T47D (cell line): Measurements from ENCODE around the gene GORASP2.

Experiments
- DNase-seq, 2 experiments: peaks; one replicate each; pipeline versions ENCODE4 v3.0.0 to v3.0.0-alpha.2; 2011 to 2012; ENCODE audit warnings: low read depth in 1 of 2, low spot score in 1 of 2
- JUND ChIP-seq: IDR thresholded peaks from 2 replicates; pipeline ENCODE4 v1.6.1; 2012; ENCODE audit warnings: low read depth
- in situ Hi-C: cut with HindIII; loops from 2 replicates; pipeline ENCODE4 v1.10.0; 2016; ENCODE audit warnings: low sequenced_read_pairs, low pct_unique_long_range_greater_than_20kb

GORASP2 gene

DNA sequence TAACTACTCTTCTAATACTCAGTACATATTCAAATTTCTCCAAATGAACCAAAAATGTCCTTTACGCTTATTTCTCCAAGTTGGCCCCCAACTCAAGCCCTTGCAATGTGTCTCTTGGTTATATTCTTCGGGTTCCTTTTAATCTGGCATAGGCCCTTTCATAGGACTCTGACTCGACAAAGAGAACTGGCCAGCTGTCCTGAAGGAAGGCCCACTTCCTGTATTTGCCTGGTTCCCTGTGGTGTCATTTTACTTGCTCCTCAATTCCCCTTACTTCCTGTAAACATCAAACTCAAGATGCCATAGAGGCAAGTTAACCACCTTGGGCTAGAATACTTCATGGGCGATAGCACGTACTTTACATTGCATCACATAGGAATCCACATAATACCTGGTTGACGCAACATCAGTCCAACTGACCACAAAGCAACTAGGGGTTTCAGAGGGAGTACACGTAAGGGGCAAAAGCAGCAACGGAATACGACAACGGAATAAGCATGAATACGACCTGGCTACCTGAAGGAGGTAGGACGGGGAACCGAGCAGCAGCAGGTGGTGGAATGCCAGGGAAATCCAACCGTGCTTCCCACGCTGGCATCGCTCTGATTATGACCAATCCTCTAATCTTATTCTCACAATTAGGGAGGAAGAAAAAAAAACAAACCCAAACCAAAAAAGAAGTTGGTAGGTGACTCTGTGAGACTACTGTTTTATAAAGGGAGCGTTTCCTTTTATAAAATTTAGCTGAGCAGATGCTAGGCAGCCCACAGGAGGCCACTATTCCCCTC is 823 bp upstream of the GORASP2 start:
- TF ChIP-seq JUND: no peak
- in situ Hi-C loops: no loop called here
- peak; percentile 23 to 67 for DNase-seq

DNA sequence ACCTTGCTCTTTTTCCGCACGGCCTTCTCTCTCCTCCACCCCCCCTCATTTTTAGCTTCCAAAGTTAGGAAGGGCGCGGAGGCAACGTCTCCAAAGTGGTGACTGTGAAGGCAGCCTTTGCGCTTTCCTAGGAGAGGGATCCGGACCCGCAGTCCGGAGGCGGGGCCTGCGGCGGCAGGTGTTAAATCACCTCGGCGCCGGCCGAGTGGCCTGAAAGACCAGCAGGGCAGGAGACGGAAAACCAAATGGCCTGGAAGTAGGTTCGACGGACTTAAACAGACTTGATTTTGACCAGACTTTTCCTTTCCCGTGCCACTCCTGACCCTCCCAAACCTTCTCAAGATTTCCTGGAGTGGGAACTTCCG is 615 bp downstream of the GORASP2 start:
- no peak for TF ChIP-seq JUND
- in situ Hi-C loops: no loop called here
- DNase-seq: peak; percentile 47 to 69

DNA sequence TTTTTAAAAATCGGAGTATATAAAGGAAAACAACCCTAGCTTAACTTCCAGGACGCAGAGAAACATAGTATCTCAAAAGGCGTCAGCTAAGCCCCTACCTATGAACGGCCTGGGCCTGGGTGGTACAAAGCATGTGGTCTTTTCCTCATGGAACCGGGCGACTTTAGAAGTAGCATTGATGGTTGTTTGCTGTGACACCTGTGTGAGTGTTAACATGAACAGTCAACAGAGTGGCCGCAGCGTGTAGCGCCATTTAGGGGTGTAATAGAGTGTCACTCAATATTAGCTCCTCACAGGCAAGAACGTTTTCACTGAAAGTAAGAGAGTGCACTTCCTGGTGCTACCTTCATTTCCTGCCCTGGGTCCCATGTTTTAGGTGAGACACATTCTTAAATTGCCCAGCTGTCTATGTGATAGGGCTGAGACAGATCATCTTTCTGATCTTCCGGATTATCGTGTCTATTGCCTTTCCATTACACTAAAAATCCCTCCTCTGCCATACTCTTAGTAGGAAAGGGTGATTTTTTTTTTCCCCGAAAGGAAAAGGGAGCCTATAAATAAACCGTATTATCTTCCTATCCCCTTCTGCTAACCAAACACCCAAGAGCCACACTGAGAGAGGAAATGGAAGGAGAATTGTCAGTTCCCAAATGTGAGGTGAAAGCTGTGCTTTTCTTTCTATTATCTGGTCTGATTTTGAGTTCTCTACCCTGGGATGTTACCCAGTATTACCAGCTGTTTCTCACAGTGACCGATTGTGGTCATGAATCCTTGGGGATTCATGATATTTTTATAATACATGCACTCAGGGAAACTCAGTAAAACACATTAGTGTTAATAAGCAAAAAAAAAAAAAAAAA is 1.3 kb downstream of the GORASP2 start:
- in situ Hi-C loops: no loop called here
- TF ChIP-seq JUND: no peak
- DNase-seq: peak; percentile 7 to 57

- TF ChIP-seq JUND: no peak
- in situ Hi-C loops: no loop called here
- no peak for DNase-seq
These were observed 1.9 kb downstream of the GORASP2 start for GRCh38 chr2:170930991-170931266.

GRCh38 chr2:170932166-170932565 is 3.1 kb downstream of the GORASP2 start:
- in situ Hi-C loops: no loop called here
- DNase-seq: no peak
- TF ChIP-seq JUND: no peak

GRCh38 chr2:170932948-170933347 is 3.9 kb downstream of the GORASP2 start:
- no peak for DNase-seq
- in situ Hi-C loops: no loop called here
- TF ChIP-seq JUND: no peak

GRCh38 chr2:170937709-170938379 is 8.8 kb downstream of the GORASP2 start:
- in situ Hi-C loops: no loop called here
- no peak for TF ChIP-seq JUND
- DNase-seq: no peak

GRCh38 chr2:170940066-170940465 is 11.0 kb downstream of the GORASP2 start:
- in situ Hi-C loops: no loop called here

GRCh38 chr2:170942615-170943014 is 13.6 kb downstream of the GORASP2 start:
- in situ Hi-C loops: no loop called here
- no peak for DNase-seq
- TF ChIP-seq JUND: no peak

More at GRCh38 chr2:170940066-170940465, 11.0 kb downstream of the GORASP2 start:
- no peak for TF ChIP-seq JUND
- DNase-seq: no peak

DNA sequence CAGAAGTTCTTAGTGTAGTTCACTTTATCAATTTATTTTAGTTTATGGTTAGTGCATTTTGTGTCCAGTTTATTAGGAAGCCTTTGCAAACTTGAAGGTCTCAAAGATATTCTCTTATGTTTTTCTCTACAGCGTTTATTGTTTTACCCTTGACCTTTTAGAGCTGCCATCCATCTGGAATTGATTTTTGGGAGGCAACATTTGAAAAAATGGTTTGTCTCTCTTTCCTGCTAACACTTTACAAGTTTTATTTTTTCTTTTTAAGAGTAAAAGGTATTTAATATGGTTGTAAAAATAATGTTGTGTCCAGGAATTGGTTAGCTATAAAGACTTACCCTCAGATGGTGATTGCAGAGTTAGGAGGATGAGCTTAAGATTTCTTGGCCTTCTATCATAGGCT is 14.0 kb downstream of the GORASP2 start:
- in situ Hi-C loops: no loop called here
- no peak for TF ChIP-seq JUND
- DNase-seq: no peak

DNA sequence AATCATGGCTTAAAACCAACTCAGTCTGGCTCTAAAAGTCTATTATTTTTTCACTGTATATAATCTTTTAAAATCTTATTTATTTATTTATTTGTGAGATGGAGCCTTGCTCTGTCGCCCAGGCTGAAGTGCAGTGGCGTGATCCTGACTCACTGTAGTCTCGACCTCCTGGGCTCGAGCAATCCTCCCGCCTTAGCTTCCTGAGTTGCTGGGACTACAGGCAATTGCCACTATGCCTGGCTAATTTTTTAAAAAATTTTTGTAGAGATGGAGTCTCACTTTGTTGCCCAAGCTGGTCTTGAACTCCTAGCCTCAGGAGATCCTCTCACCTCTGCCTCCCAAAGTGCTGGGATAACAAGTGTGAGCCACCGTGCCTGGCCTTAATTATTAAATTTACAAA is 14.5 kb downstream of the GORASP2 start:
- DNase-seq: no peak
- in situ Hi-C loops: no loop called here
- no peak for TF ChIP-seq JUND

DNA sequence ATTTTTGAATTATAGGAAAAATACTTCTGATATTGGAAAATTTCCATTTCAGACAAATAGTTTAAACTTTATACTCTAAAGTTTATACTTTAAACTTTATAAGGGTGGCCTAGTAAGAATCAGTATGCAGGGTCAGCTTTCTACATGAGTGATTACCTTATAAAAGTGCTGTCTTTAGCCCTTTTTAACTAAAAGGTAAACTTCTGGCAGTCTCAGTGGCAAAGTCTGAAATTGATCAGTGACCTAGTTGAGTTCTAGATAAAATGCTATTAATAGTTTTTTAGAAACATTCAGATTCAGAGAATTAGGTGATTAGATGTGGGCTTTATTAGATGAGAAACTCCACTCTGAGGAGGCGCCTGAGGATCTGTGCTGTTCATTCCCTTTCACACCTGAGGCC is 15.5 kb downstream of the GORASP2 start:
- no peak for DNase-seq
- TF ChIP-seq JUND: no peak
- in situ Hi-C loops: no loop called here

DNA sequence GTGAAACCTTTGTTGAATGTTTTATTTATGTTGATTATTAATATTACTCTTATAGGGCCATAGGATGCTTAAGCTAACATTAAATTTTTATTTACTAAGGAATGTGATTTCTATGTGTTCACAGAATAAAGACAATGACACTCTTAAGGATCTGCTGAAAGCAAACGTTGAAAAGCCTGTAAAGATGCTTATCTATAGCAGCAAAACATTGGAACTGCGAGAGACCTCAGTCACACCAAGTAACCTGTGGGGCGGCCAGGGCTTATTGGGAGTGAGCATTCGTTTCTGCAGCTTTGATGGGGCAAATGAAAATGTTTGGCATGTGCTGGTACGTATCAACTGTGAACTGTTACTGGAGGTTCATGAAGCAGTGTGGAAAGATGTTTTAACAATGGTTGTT is 20.4 kb downstream of the GORASP2 start:
- in situ Hi-C loops: no loop called here
- TF ChIP-seq JUND: no peak
- no peak for DNase-seq
